DLD1 (cell line): Measurements from ENCODE around the gene DCP2.

Experiments
- in situ Hi-C: cut with HindIII; loops from 2 replicates; pipeline ENCODE4 v1.10.0; 2017; ENCODE audit warnings: low sequenced_read_pairs

DCP2 gene

DNA sequence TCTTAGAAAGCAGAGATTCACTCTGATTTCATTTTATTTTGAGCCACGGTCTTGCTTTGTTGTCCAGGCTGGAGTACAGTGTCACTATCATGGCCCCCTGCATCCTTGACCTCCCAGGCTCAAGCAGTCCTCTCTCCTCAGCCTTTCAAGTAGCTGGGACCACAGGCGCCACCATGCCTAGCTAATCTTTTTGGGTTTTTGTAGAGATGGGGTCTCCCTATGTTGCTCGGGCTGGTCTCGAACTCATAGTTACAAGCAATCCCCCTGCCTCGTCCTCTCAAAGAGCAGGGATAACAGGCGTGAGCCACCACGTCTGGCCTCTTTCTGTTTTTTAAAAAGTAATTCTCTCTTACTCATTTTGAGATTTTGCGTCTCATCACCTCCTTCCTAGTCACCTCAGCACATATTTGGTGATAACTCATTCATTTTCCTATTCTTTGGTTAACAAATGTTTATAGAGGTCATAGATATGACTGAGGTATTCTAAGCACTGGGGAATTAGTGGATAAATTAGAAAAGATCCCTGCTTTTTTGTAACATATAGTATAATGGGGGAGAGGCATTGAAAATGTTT lies 10.8 kb upstream of the DCP2 start:
- in situ Hi-C loops: no loop called here

DNA sequence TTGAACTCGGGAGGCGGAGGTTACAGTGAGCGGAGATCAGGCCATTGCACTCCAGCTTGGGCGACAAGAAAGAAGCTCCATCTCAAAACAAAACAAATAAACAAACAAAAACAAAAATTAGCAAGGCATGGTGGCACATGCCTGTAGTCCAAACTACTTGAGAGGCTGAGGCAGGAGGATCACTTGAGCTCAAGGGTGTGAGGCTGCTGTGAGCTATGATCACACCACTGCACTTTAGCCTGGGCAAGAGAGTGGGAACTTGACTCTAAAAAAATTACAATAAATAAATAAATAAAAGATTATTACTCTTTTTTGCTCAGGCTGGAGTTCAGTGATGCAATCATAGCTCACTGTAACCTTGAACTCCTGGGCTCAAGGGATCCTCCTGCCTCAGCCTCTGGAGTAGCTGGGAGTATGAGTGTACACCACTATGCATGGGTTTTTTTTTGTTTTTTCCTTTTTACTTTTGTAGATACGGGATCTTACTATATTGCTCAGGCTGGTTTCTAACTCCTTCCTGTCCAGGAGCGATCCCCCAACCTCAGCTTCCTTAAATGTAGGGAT lies 9.0 kb upstream of the DCP2 start:
- in situ Hi-C loops: no loop called here

DNA sequence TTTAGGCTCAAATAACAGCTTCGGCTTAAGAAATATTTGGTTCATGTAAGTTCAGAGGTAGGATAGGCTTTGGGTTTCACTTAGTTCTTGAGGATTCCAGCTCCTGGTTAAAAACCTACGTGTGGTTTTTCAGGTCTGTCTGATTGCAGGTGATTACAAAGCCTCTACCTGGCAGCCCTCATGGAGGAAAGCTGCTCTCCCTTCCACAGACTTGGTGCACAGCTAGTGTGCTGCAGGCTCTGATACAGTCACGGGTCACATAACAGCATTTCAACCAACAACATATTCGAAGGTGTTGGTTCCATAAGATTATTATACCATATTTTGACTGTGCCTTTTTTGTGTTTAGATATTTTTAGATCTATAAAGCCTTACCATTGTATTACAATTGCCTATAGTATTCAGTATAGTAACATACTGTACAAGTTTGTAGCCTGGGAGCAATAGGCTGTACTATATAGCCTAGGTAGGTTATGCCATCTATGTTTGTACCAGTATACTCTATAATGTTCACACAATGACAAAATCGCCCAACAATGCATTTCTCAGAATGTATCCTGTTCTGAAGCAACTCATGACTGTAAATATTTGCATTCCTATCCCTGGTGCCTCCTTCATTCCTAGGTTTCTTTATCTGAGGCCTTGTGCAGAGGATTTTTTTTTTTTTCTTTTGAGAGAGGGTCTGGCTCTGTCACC lies 8.0 kb upstream of the DCP2 start:
- in situ Hi-C loops: no loop called here

DNA sequence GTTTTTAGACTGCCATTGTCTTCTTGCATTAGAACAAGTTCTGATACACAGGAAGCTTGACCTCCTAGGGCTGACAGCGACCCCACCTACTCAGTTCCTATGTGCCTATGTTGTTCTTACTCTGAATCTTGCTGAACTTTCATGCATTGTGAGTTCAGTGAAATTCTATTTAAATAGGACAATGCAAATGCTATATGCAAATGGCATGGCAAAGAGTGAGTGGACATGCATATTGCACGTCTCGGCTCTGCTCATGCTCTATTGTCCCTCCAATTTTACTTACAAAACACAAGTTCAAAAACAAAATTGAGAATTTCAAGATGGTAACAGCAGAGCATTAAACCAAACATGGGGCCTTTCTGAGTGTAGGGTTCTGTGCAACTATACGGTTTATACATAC lies 5.3 kb upstream of the DCP2 start:
- in situ Hi-C loops: no loop called here

DNA sequence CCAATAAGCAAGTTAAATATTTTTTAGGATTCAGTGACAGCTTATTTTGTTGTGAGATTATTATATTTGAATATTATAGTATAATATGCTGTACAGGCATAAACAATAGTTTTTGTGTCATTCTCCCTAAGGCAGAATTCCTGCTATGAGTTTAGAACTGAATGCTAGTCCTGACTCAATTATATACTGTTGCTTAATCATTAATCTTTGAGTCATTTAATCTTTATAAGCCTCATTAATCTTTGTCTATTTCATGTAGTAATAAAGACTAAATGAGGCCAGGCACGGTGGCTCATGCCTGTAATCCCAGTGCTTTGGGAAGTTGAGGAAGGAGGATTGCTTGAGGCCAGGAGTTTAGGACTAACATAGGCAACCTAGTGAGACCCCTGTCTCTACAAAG lies 3.6 kb upstream of the DCP2 start:
- in situ Hi-C loops: no loop called here

DNA sequence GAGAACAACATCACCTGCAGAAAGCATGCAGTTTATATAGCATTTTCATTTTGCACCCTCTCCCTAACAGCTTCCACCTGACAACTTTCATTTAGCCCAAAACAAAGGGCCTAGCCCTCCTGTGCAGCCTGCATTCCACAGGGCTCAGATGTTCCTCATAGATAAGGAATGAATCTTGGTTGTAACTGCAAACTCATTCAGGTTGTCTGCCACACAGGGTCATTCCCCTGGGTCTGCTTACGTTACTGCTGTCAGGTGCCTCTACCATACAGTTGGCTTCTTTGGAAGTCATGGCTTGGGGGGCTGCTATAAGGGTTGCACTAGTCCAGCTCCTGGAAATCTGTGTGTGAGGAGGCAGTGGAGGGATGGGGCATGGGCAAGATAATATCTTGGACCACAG lies 2.7 kb upstream of the DCP2 start:
- in situ Hi-C loops: no loop called here

DNA sequence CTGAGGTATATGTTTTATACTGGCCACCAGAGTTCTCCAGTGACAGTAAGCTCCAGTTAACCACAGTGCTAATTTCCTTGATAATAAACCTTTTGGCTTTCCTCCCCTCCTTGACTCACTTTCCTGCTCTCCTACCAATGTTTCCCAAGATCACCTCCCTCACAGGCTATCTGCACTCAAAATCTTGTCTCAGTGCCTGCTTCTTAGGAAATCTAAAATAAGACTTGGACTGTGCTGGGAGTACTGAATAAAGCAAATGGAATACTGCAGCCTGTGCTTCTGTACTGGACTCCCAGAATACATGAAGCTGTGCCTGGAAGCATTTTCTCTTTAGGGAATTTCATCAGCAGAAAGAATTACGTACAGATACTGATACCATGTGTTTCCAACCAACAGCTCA lies 1.7 kb upstream of the DCP2 start:
- in situ Hi-C loops: no loop called here

DNA sequence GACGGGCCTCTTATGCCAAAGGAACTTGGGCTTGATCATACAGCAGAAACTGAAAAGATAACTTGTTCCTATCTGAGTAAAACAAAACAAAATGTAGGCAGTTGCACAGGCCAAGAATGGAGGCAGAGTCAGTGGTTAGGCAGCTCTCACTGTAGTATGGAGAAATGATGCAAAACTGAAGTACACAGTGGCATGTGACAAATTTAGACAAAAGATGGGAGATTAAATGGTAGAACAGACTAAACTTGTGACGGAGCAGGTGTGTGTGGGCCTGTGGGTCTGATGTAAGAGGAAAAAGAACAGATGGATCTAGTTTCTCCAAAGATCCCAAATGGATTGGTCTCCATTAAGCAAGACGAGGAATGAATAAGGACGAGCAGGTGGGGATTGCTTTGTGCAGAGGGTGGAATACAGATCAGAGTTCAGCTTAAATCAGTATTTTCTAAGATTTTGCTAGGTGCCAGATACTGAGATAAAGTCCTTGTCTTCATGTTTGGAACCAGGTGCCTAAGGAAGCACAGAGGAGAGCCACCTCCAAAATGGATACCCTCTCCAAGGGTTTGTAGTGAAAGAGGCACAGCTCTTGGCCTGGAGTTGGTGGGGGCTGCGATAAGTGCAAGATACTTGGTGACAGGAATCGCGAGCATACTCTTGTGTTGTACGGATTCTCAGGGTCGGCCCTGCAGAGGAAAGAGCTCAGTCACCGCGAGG lies 722 bp upstream of the DCP2 start:
- in situ Hi-C loops: no loop called here

DNA sequence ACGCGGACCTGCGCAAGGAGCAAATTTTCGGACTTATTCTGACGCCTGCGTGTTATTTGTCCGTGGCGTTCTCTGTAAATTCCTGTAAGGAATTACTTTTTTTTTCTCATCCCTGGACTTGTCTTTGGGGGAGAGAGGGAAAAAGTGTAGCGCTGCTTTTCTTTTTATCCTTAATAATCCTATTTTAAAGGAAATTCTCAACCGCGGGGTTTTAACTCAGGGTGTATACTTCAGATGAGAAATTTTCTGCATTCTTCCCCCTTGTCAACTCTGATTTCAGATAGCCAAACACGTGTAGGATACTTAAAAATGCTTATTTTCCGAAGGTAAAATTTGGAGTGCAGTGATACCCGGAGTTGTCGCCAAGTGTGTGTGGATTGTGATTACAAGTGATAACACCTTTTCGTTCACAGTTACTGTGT lies 853 bp downstream of the DCP2 start:
- in situ Hi-C loops: no loop called here

DNA sequence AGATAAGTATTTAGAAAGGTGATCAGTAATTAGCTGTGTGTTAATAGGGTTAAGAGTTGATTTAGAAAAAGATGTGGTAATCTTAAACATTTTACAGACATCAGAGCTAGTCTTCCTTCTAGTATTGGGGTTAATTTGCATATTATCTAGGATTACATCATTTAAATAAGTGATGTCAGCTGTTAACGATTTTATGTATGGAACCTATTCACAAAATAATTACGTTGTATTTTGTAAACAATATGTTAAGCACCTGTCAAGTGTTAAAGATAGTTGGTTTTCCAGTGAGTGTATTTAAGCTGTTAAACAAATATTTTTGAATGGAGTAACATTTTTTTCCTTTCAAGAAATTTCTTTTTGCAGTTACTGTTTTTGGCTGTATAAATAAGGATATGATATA lies 2.2 kb downstream of the DCP2 start:
- in situ Hi-C loops: no loop called here

DNA sequence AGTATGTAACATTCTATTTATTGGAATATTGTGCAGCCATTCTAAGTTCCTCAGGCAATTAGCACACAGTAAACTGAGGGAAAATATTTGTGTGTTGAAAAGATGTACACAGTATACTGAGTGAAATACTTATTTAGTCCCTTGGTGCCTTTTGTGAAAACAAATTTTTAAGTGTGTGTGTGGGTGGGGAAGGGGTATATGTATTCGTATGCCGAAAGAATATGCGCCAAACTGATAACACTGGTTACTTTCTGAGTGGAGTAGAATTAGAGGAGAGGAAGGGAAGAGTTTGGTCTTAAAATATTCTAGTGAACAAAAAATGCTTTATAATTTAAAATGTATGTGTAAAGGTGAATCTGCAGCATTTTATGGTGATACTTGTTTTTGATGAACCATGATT lies 3.1 kb downstream of the DCP2 start:
- in situ Hi-C loops: no loop called here

DNA sequence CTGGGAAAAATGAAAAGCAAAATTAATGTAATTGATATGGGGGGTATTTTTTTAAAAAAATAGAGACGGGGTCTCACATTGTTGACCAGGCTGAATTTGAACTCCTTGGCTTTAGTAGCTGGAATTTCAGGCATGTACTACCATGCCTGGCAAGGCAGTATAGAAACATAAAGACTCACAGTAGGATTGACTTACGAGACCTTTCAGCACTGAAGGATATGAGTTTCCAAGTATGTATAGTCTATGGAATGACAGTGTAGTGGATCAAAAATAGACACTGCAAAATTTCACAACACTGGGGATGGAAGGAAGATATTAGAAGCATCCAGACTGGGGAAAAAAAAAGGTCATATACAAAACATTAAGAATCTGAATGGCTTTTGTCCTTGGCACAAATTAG lies 6.8 kb downstream of the DCP2 start:
- in situ Hi-C loops: no loop called here

DNA sequence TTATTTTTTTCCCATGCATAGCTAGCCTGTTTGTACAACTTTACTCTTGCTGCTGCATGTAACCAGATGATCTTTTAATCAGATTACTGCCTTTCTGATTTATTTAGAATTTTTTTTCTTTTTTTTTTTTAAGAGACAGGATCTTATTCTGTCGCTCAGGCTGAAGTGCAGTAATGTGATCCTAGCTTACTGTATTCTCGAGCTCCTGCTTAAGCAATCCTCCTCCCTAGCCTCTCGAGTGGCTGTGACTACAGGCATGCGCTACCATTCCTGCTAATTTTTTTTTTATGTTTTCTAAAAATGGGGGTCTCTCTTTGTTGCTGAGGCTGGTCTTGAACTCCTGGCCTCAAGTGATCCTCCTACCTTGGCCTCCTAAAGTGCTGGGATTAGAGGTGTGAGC lies 9.6 kb downstream of the DCP2 start:
- in situ Hi-C loops: no loop called here

DNA sequence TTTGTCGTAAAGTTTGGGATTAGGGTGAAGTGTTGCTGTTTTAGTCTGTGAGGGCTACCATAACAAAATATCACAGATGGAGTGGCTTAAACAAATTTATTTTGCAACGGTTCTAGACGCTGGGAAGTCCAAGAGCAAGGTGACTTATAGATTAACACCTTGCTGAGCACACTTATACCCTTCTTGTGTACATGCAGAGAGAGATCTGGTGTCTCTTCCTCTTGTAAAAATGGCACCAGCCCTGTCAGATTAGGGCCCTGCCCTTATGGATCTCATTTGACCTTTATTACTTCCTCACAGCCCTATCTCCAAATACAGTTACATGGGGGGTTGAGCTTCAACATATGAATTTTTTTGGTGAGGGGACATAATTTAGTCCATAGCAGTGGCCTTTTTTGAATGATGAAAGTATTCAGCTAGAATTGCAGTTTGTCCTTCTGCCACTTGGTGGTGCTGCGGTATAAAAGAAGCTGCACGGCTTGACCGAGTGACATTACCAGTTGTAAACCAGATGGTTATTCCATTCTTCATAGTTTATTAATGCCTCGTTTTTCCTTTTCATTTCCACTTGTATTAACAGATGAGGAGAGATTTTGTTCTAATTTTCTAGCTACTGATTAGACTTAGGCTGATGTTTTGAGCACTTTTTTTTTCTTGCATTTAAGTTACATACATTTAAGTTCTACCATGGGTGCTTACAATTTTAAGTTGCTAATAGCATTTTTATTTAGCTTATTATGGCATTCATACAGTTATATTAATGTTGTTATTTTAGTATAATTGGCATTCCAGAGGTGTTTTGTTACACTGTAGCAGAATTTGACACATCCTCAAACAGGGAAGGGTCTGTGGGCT lies 19.4 kb downstream of the DCP2 start:
- in situ Hi-C loops: no loop called here

DNA sequence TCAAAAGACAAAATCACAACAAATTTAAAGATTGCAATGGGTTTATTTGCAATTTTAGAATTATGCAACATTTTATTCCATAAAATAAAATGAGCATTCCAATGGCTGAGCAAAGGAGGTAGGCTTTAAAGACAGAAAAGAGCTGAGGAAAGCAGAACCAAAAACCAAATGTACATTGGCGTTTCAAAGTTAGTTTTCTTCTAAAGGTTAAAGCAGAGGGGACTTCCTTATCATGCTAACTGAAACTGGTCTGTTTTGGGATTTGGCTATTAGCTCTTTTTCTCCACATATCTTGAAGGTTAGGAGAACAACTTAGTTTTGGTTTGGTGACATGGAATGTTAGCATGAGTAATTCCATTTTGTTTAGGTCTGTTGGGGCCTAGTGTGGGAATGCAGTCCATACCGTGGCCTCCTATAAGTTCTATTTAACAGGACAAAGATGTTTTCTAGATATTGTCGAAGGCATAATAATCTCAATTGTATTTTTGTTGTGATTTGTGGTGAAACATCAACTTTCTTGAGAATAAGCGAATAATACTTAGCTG lies 20.3 kb downstream of the DCP2 start:
- in situ Hi-C loops: no loop called here

DNA sequence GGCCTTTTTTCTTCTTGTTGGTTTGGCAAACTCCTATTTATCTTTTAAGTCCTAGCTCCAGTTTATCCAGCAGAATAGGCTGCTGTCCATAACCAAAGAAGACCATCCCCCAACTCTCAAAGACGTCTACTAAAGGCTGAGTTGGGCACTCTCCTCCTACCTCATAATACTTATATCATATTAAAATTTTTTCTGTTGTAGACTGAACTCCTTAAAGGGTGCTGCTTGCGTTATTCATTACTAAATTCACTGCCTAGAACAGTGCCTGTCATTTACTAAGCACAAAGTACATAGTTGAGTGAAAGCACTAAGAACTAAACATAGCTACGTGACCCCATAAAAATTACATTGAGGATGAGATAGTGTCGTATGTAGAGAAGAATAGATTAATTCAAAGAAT lies 21.7 kb downstream of the DCP2 start:
- in situ Hi-C loops: no loop called here

DNA sequence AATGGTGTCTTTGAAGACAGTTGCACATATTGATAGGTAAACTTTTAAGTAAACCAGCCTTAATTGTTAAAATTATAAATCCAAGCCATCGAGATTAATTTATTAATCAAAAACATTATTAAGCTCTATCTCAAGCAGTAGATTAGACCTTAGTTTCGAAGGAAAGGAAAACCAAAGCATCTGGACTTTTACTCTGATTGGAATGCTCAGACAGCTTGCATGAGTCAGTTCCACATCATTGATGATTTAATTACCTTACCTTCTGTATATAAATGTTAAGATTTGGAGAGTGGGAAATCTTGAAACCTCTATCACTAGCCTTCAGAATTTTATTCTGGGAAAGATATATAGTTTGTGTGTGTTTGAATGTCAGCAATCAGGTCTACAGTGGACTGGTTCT lies 23.9 kb downstream of the DCP2 start:
- in situ Hi-C loops: no loop called here

DNA sequence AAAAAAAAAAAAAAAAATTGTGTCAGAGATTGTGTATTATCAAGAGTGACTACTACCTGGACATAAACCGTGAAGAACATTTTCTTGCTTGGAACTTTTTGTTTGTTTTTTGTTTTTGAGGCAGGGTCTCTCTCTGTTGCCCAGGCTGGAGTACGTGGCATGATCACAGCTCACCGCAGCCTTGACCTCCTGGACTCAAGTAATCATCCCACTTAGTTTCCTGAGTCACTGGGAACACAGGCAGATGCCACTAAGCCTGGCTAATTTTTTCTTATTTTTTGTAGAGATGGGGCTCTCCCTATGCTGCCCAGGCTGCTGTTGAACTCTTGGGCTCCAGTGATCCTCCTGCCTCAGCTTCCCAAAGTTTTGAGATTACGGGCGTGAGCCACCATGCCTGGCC lies 25.8 kb downstream of the DCP2 start:
- in situ Hi-C loops: no loop called here

DNA sequence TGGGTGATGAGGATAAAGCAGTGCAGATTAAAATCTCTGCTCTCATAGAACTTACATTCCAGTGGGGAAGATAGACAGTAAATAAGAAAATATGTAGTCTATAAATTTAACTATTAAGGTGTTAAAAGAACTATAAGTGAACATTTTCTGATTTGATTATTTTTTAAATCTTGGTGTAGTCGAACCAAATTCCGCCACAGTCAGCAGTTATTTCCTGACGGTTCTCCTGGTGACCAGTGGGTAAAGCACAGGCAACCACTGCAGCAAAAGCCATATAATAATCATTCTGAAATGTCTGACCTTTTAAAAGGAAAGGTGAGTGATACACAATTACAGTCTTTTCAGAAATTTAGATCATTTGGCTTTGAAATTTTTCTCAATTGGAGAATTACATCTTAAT lies 27.2 kb downstream of the DCP2 start:
- in situ Hi-C loops: no loop called here

DNA sequence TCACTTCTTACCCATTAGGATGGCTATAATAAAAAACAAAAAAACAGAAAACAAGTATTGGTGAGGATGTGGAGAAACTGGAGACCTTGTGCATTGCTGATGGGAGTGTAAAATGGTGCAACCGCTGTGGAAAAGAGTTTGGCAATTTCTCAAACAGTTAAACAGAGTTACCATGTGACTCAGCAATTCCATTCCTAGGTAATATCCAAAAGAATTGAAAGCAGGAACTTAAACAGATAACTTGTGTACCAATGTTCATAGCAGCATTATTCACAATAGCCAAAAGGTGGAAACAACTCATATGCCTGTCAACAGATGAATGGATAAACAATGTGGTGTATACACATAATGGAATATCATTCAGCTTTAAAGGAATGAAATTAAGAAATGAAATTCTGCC lies 28.9 kb downstream of the DCP2 start:
- in situ Hi-C loops: no loop called here
